GM12865 (cell line): ENCODE measurements around the gene SLC35E4.

Experiments
- DNase-seq: peaks from one replicate; pipeline ENCODE4 v3.0.0; 2010; ENCODE audit warnings: low read depth
- H3K4me3 ChIP-seq: 2 replicates; pipeline ENCODE4 v1.5.1; 2011; ENCODE audit warnings: mild to moderate bottlenecking, low read depth, low read length, control low read depth
- CTCF ChIP-seq: IDR thresholded peaks from 2 replicates; pipeline ENCODE4 v1.5.1; 2011; ENCODE audit warnings: low read length, control low read depth, low read depth, inconsistent platforms; ENCODE audit not compliant: insufficient read depth; ENCODE audit errors: missing control alignments

The SLC35E4 gene

GRCh38 chr22:30606455-30607299 is 28.9 kb upstream of the SLC35E4 start, which contains the start of gene TCN2:
TCN2 (plus strand) TSS chr22:30607174; CDS start chr22:30607332, 158 bp downstream.
- peak within 1 kb of the TSS; percentile 64 for H3K4me3 ChIP-seq
- TF ChIP-seq CTCF, result no peak
- DNase-seq, result peak; percentile 70

- peak overlapping the region; percentile 64 for H3K4me3 ChIP-seq
- no peak for DNase-seq
- TF ChIP-seq CTCF, result no peak
Measured at GRCh38 chr22:30607300-30607930, 28.2 kb upstream of the SLC35E4 start.

GRCh38 chr22:30607939-30608338 is 27.6 kb upstream of the SLC35E4 start:
- no peak for TF ChIP-seq CTCF
- H3K4me3 ChIP-seq, result no peak overlapping the region; the same call in 1 of the 2 replicates
- DNase-seq, result no peak

GRCh38 chr22:30609260-30610185 is 26.1 kb upstream of the SLC35E4 start:
- H3K4me3 ChIP-seq, result no peak overlapping the region
- peak; percentile 82 for DNase-seq
- no peak for TF ChIP-seq CTCF

- no peak for TF ChIP-seq CTCF
- no peak for DNase-seq
Measured at GRCh38 chr22:30610299-30610698, 25.3 kb upstream of the SLC35E4 start.

GRCh38 chr22:30611197-30611596 is 24.4 kb upstream of the SLC35E4 start:
- no peak for TF ChIP-seq CTCF
- DNase-seq, result no peak
- H3K4me3 ChIP-seq, result no peak overlapping the region

More at GRCh38 chr22:30610299-30610698, 25.3 kb upstream of the SLC35E4 start:
- no peak overlapping the region for H3K4me3 ChIP-seq
